ENCODE results near the gene MOGAT1.
"Not testable (repeated sequence)": the region's sequence is repeated elsewhere in the genome, so short reads cannot be mapped to it uniquely, and the experiment has no call there.

Gene MOGAT1

DNA sequence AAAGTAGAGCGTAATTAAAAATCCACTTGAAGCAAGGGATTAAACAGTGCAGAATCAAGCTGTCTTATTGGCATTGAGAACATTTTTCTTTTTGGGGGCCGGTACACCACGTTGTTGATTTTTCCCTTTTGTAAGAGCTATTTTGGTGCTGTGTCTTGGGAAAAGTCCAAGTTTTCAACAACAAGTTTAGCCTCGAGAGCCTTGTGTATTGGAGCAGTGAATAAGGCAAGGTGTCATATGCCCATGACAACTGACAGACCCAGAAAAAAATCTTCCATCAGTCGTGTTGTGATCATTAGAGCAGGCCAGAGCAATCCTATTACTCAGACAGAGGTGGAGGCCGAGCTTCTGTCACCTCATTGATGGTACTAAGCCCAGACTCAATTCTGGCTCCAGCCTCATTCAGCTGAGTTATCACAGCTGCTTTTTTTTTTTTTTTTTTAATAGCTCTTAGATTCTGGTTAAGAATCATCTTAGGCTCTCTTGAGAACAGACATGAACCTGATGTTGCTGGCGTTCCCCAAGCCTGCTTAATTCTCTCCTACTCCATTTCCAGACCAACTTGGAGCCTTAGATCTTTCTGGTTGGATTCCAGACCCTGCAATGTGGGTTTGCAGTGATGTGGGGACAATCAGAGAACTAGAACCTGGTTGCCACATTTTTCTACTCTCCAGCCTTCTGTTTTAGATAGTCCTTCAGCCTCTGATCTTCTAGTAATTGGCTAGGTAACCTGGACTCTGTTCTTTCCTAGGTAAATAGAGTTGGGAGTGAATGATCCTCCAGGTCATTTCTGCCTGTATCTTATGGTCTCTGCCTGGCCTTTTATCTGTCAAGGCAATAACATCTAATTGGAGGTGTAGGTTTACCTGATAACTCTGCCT is 43.1 kb downstream of the MOGAT1 start:
- DNase-seq (ENCODE audit: extremely low read depth, low read depth) = no peak
- TF ChIP-seq, protein P1, sequence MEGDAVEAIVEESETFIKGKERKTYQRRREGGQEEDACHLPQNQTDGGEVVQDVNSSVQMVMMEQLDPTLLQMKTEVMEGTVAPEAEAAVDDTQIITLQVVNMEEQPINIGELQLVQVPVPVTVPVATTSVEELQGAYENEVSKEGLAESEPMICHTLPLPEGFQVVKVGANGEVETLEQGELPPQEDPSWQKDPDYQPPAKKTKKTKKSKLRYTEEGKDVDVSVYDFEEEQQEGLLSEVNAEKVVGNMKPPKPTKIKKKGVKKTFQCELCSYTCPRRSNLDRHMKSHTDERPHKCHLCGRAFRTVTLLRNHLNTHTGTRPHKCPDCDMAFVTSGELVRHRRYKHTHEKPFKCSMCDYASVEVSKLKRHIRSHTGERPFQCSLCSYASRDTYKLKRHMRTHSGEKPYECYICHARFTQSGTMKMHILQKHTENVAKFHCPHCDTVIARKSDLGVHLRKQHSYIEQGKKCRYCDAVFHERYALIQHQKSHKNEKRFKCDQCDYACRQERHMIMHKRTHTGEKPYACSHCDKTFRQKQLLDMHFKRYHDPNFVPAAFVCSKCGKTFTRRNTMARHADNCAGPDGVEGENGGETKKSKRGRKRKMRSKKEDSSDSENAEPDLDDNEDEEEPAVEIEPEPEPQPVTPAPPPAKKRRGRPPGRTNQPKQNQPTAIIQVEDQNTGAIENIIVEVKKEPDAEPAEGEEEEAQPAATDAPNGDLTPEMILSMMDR (IDR thresholded peaks at IDR 0.05; ENCODE audit: low read depth, low read length, missing control alignments) = no peak
- no peak overlapping the region for H3K4me3 ChIP-seq (replicated peaks; ENCODE audit: low read depth, low read length)

DNA sequence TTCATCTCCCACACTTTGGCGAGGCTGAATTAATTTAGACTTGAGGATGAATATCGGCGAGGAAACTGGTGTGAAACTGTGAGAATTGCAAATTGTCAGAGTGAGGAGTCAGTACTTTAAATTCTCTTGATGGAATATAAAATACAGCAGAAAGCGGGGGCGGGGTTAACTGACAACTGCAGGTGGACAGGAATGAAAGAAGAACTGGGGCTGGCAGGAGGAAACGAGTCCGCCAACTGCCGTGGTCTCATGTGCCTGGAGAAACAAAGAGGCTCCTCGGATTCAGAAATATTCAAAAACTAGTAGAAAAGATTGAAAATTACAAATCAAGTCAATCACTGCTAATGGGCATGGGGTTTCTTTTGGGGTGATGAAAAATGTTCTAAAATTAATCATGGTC is 44.3 kb downstream of the MOGAT1 start:
- H3K4me3 ChIP-seq (replicated peaks; ENCODE audit: low read depth, low read length) = no peak overlapping the region
- TF ChIP-seq, protein P1 (IDR thresholded peaks at IDR 0.05; ENCODE audit: low read depth, low read length, missing control alignments) = no peak
- no peak for DNase-seq (ENCODE audit: extremely low read depth, low read depth)

DNA sequence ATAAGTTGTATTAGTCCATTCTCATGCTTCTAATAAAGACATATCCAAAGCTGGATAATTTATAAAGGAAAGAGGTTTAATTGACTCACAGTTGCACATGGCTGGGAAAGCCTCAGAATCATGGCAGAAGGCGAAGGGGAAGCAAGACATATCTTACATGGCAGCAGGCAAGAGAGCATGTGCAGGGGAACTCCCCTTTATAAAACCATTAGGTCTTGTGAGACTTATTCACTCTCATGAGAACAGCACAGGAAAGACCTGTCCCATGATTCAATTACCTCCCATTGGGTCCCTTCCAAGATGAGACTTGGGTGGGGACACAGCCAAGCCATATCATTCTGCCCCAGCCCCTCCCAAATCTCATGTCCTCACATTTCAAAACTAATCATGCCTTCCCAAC is 48.3 kb downstream of the MOGAT1 start:
- H3K4me3 ChIP-seq (replicated peaks; ENCODE audit: low read depth, low read length); DNase-seq (ENCODE audit: extremely low read depth, low read depth): not testable (repeated sequence)

DNA sequence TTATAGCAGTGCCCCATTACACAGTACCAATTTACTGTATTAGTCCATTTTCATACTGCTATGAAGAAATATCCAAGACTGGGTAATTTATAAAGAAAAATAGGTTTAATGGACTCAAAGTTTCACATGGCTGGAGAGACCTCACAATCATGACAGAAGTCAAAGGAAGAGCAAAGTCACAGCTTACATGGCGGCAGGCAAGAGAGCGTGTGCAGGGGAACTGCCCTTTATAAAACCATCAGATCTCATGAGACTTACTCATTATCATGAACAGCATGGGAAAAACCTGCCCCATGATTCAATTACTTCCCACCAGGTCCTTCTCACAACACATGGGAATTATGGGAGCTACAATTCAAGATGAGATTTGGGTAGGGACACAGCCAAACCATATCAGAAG is 50.1 kb downstream of the MOGAT1 start:
- not testable (repeated sequence) for H3K4me3 ChIP-seq (replicated peaks; ENCODE audit: low read depth, low read length); DNase-seq (ENCODE audit: extremely low read depth, low read depth)

DNA sequence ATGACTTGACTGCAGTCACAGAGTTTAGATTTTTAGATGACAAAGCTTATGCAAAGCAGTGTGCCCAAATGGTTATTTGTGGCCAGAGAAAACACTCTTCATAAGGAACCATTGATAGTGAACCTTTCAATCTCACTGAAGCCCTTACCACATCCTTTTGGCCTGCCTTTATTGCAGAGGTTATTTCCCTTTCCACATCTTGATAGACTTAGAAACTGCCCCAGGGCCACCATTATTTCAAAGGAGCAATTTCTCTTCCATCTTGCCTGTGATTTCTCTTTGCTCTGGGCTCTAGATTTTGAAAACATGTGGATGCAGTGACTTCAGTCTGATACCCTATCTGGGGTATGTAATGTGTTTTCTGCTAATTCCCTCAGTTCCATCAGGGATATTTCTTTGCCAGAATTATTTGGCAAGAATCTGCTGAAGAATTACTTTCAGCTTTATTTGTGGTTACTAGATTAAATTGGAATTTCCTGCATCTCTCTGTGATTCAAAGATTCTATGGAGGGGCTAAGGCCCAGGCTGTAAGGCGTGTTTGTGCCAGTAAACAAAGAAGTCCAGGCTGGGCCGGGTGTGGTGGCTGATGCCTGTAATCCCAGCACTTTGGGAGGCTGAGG is 51.0 kb downstream of the MOGAT1 start:
- TF ChIP-seq, protein P1 (IDR thresholded peaks at IDR 0.05; ENCODE audit: low read depth, low read length, missing control alignments) = no peak
- DNase-seq (ENCODE audit: extremely low read depth, low read depth) = peak; percentile 62
- no peak overlapping the region for H3K4me3 ChIP-seq (replicated peaks; ENCODE audit: low read depth, low read length)

DNA sequence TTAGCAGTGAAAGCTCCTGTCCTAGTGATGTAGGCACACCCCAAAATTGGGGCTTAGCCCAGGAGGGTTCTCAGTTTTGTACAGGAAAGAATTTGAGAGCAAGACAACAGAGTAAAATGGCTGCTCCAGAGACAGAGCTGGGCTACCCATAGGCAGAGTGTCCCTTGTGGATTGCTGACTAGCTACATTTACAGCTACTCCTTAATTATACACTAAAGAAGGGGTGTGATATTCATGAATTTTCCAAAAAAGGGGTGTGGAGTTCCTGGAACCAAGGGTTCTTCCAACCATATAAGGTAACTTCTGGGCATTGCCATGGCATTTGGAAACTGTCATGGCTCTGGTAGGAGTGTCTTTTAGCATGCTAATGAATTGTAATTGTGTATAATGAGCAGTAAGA is 52.8 kb downstream of the MOGAT1 start:
- TF ChIP-seq, protein P1 (IDR thresholded peaks at IDR 0.05; ENCODE audit: low read depth, low read length, missing control alignments) = no peak
- H3K4me3 ChIP-seq (replicated peaks; ENCODE audit: low read depth, low read length) = no peak overlapping the region
- no peak for DNase-seq (ENCODE audit: extremely low read depth, low read depth)

DNA sequence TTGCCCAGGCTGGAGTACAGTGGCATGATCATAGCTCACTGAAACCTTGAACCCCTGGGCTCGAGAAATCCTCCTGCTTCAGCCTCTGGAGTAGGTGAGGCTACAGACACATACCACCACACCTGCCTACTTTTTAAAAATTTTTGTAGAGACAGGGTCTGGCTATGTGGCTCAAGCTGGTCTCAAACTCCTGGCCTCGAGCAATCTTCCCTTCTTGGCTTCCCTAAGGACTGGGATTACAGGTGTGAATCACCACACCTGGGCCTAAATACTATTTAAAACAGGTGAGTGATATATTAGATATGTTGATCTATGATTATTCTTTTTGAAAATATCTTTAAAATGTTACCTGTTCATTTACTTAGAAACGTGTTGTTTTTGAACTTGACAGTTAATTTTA is 57.2 kb downstream of the MOGAT1 start:
- TF ChIP-seq, protein P1 (IDR thresholded peaks at IDR 0.05; ENCODE audit: low read depth, low read length, missing control alignments) = no peak
- no peak for DNase-seq (ENCODE audit: extremely low read depth, low read depth)

More for the DNA sequence above, 57.2 kb downstream of the MOGAT1 start:
- H3K4me3 ChIP-seq (replicated peaks; ENCODE audit: low read depth, low read length) = no peak overlapping the region
